Left ventricle myocardium inferior (tissue), 1 donor: ENCODE data around the gene DNLZ. TPM values are rescaled to one million over a fixed set of nuclear protein-coding genes. Genes with fewer than 3 reads are reported as not detected.

ENCODE experiments used
- DNase-seq: peaks from one replicate; pipeline ENCODE4 v3.0.0-alpha.2; 2020
- H3K27ac ChIP-seq: fragments of 200-600 bp; replicated peaks from 2 replicates; pipeline ENCODE4 v1.8.0; 2021
- H3K27me3 ChIP-seq: fragments of 200-600 bp; 2 replicates; pipeline ENCODE4 v1.8.0; 2021; ENCODE audit warnings: low read depth
- H3K36me3 ChIP-seq: fragments of 200-600 bp; 2 replicates; pipeline ENCODE4 v1.8.0; 2021
- H3K4me1 ChIP-seq: fragments of 200-600 bp; 2 replicates; pipeline ENCODE4 v1.8.0; 2021
- H3K4me3 ChIP-seq: fragments of 200-600 bp; 2 replicates; pipeline ENCODE4 v1.8.0; 2021; ENCODE audit warnings: mild to moderate bottlenecking, moderate library complexity
- H3K9me3 ChIP-seq: fragments of 200-600 bp; replicated peaks from 2 replicates; pipeline ENCODE4 v1.8.0; 2021
- CTCF ChIP-seq: fragments of 200-600 bp; IDR thresholded peaks from 2 replicates; pipeline ENCODE4 v1.8.0; 2021; ENCODE audit warnings: antibody characterized with exemption, mild to moderate bottlenecking, borderline replicate concordance
- intact Hi-C: fragments of 100-400 bp; cut with micrococcal nuclease; formaldehyde crosslinking; loops from one replicate; pipeline ENCODE4 v1.11.0; 2022
- total RNA-seq: library from RNA; stranded (reverse); fragmentation: NEBNext Ultra II Directional; extraction: Animal tissue kit (Norgen Biotek cat#: 25700); gene quantifications from one replicate; pipeline ENCODE4 v1.2.1, GENCODE V29; 2021
- donor health status: DM: no; HTN: yes; CAD: no; lungs with severe emphysema.

DNLZ gene
- total RNA-seq, 1 donor from 2014 or later: 37.6 TPM

- peaks cover 39% of the 10 kb centered on the region for H3K36me3 ChIP-seq
- intact Hi-C loops: no loop called here
- H3K9me3 ChIP-seq: no peaks in the 10 kb centered on the region
- H3K27ac ChIP-seq: no peak overlapping the region
- peaks cover 27% of the 10 kb centered on the region for H3K4me1 ChIP-seq
- DNase-seq: no peak
- TF ChIP-seq CTCF: no peak
- H3K27me3 ChIP-seq: no peaks in the 10 kb centered on the region
- H3K4me3 ChIP-seq: no peak overlapping the region
These were observed 26.7 kb downstream of the DNLZ start for GRCh38 chr9:136336881-136337280.

- Histone ChIP-seq H3K27ac (no peak overlapping the region), H3K4me3 (no peak overlapping the region), H3K27me3 (no peaks in the 10 kb centered on the region), H3K9me3 (no peaks in the 10 kb centered on the region), H3K36me3 (peaks cover 39% of the 10 kb centered on the region), H3K4me1 (peaks cover 21% of the 10 kb centered on the region)
- DNase-seq: no peak
- intact Hi-C loops: no loop called here
- no peak for TF ChIP-seq CTCF
These were observed 27.2 kb downstream of the DNLZ start for GRCh38 chr9:136336156-136336870.

- H3K36me3 ChIP-seq: peaks cover 39% of the 10 kb centered on the region
- H3K9me3 ChIP-seq: no peaks in the 10 kb centered on the region
- DNase-seq: no peak
- intact Hi-C loops: no loop called here
- H3K4me3 ChIP-seq: no peak overlapping the region
- H3K27ac ChIP-seq: no peak overlapping the region
- no peaks in the 10 kb centered on the region for H3K27me3 ChIP-seq
- TF ChIP-seq CTCF: no peak
- H3K4me1 ChIP-seq: peaks cover 16% of the 10 kb centered on the region
These were observed 28.0 kb downstream of the DNLZ start for GRCh38 chr9:136335296-136336155.

GRCh38 chr9:136334541-136334940, 29.0 kb downstream of the DNLZ start:
- Histone ChIP-seq H3K9me3 (no peaks in the 10 kb centered on the region), H3K4me1 (peaks cover 16% of the 10 kb centered on the region), H3K4me3 (no peak overlapping the region), H3K27ac (no peak overlapping the region), H3K27me3 (no peaks in the 10 kb centered on the region), H3K36me3 (peaks cover 39% of the 10 kb centered on the region)
- intact Hi-C loops: no loop called here
- TF ChIP-seq CTCF: no peak
- DNase-seq: no peak

- no peaks in the 10 kb centered on the region for H3K27me3 ChIP-seq
- intact Hi-C loops: no loop called here
- no peak for TF ChIP-seq CTCF
- peaks cover 35% of the 10 kb centered on the region for H3K36me3 ChIP-seq
- H3K4me1 ChIP-seq: peaks cover 24% of the 10 kb centered on the region
- DNase-seq: no peak
- H3K9me3 ChIP-seq: no peaks in the 10 kb centered on the region
- no peak overlapping the region for H3K4me3 ChIP-seq
- no peak overlapping the region for H3K27ac ChIP-seq
These were observed 30.1 kb downstream of the DNLZ start for GRCh38 chr9:136333486-136333885.
